Kidney capillary endothelial cell (primary cell): Measurements from ENCODE around the gene FCHSD2.
"Not testable (repeated sequence)": the region's sequence is repeated elsewhere in the genome, so short reads cannot be mapped to it uniquely, and the experiment has no call there.

ENCODE experiments used
- DNase-seq: peaks from one replicate; pipeline ENCODE4 v3.0.0-alpha.2; 2018; ENCODE audit warnings: low spot score

The FCHSD2 gene

DNA sequence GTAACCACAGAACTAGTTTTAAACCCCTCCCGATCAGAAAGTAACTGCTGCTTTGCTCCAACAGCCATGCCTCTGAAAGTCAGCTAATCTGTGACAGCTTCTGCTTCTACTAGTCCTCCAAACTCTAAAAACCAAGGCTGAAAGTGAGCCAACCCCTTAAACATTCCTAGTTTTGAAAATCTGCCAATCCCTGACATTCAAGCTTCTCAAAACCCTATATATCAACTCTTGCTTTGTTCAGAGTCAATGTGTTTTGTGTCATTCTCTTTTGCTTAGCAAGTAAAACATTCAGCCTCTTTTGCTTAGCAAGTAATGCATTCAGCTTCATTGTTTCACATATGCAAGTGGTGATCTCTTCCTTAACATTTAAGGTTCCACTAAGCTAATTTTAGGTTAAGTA, 271.0 kb downstream of the FCHSD2 start:
- DNase-seq = no peak

DNA sequence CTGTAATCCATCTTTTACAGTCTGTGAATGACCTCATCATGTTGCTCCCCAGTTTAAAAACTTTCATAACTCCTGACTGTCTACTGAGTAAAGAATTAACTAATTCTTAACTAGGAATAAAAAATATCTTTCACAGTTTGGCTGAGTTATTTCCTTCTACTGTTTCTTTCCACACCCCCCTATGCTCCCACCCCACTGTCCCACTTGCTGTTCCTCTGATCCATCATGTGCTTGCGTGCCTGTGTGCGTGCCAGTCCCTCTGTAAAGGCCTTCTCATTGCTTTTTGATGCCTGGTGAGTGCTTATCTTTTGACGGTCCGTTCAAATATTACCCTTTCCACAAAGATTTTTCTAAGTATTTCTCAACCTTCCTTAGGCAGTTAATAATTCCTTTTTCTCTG, 272.3 kb downstream of the FCHSD2 start:
- no peak for DNase-seq

DNA sequence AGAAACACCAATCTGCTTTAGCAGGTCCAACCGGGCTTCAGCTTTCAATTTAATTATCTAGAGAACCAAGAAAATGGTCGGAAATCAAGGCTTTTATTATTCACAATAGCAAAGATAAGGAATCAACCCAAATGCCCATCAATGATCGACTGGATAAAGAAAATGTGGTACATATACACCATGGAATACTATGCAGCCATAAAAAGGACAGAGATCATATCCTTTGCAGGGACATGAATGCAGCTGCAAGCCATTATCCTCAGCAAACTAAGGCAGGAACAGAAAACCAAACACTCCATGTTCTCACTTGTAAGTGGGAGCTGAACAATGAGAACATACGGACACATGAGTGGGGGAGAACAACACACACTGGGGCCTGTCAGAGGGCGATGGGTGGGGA, 274.1 kb downstream of the FCHSD2 start:
- DNase-seq = no peak

DNA sequence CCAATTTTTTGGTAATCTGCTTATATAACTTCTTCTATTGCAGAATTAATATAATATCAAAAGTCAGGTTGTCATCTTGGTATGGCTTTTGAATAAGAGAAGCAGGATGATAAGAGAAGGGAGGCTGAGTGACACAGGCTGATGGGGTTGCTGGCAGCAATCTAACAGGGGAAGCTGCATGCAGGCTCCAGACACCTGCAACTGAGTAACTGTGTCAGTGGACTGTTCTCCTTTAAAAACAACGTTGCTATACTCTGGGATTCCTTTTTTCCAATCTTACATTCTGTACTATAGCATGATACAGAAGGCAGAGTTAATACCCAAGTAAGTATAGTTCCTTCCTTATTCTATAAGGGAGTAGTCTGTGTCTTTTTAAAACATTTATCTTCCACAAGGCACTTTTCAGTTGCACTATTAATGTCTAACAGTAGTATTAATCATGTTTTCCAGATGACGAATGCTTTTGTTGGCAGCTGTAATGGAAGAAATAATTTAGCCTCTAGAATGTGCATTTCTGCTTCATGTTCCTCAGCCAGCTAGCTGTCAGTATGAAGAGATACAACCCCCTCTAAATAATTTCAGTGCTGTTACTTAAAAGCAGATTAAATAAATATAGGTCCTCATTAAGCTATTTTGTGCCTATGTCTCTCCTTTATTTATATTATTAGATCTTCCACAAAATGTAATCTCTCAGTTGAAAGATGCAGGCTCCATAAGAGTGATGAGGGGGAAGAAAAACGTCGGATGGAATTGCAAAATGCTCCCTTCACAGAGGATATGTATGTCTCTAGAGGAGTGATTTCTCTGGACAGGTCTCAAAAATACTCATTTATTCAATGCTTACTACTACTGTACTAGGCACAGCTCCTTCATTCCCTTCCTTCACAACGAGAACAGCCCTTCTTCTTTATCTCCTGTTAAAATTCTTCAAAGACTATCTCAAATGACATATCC, 277.1 kb downstream of the FCHSD2 start:
- DNase-seq = peak; percentile 5

DNA sequence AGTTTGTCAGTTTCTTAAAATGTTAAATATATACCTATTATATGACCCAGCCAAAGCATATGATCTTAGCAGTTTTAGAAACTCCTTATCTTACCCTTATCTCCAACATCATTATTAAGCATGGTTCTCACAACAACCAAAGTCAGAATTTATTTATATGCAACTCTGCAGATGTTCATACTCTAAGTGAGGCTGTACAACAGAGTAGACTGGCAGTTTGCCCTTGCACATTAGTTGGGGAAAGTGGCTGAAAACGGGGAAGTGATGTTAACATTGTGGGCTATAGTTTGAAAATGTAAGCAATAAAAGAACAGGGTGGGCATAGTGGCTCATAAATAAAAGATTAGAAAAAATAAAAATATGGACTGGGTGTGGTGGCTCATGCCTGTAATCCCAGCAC, 278.2 kb downstream of the FCHSD2 start:
- DNase-seq = no peak

DNA sequence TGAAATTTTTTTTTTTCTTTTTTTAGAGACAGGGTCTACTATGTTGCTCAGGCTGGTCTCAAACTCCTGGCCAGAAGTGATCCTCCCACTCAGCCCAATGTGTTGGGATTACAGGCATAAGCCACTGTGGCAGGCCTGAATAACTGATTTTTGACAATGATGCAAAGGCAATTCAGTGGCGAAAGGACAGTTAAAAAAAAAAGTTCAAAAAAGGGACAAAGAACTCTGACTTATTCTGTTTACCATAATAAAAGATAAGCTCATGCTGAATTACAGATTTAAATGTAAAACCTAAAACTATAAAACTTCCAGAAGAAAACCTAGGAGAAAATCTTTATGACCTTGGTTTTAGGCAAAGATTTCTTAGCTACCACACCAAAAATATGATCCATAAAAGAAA, 279.0 kb downstream of the FCHSD2 start:
- no peak for DNase-seq

DNA sequence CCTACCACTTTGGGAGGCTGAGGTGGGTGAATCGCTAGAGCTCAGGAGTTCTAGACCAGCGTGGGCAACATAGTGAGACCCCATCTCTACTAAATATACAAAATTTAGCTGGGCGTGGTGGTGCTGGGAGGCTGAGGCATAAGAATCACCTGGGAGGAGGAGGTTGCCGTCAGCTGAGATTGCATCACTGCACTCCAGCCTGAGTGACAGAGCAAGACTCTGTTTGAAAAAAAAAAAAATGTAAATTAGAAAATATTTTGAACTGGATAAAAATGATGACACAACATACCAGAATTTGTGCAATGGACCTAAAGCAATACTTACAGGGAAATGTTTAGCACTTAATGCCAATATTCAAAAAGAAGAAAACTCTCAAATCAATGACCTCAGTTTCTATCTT, 281.5 kb downstream of the FCHSD2 start:
- no peak for DNase-seq

DNA sequence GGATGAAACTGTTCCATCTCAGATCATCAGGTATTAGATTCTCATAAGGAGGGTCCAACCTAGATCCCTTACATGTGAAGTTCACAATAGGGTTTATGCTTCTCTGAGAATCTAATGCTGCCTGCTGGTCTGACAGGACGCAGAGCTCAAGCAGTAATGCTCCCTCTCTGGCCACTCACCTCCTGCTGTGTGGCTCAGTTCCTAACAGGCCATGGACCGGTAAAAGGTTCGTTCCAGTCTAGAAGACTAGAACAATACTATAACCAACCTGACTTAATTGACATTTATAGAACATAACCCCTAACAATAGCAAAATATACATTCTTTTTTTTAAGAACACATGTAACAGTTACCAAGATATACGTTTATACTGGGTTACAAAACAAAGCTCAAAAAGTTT, 282.1 kb downstream of the FCHSD2 start:
- DNase-seq = no peak

DNA sequence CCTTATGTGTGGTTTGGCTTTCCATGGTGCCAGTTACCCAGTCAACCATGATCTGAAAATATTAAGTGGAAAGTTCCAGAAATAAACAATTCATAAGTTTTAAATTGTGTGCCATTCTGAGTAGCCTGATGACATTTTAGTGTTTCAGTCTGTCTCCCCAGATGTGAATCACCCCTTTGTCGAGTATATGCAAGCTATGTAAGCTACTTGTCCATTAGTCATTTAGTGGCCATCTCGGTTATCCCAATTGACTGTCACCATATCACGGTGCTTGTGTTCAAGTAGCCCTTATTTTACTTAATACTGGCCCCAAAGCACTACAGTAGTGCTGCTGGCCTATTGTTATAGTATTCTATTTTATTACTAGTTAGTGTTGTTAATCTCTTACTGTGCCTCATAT, 283.0 kb downstream of the FCHSD2 start:
- no peak for DNase-seq

DNA sequence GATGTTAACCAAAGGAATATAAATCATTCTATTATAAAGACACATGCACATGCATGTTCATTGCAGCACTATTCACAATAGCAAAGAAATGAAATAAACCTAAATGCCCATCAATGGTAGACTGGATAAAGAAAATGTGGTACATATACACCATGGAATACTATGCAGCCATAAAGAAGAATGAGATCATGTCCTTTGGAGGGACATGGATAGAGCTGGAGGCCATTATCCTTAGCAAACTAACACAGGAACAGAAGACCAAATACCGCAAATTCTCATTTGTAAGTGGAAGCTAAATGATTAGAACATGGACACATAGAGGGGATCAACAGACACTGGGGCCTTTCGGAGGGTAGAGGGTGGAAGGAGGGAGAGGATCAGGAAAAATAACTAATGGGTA, 283.9 kb downstream of the FCHSD2 start:
- not testable (repeated sequence) for DNase-seq

DNA sequence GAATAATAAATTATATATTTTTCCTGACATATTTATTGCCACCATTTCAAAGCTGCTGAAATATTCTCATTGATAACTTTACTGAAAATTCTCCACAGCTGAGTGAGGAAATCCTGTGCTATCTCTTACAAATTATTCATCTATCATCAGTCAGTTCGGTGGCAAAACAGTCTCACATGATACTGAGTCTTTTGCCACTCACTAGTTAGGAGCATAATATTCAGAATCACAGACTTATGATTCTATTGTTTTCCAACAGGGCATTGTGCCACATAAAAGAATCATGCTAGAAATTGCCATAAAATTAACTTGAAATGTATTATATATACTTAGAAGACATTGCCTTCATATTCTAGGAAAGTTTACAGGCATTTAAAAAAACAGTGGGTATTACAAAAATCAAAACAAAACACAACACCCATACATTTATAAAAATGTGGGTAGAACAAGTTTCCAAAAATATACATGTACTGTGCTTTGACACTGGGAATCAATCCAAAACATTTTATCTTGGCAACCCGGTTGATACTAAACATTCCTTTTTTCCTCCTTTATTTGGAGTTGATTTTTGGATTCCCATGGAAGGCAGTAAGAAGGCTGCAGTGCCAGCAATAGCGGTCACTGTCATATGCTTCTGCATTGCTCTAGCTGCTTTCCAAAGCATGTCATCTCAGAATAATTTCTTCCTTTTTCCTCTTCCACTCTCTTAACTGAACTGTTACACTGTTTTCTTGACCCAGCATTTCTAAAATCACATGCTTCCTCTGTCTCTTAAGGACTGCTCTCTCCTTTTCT, 285.4 kb downstream of the FCHSD2 start:
- no peak for DNase-seq

DNA sequence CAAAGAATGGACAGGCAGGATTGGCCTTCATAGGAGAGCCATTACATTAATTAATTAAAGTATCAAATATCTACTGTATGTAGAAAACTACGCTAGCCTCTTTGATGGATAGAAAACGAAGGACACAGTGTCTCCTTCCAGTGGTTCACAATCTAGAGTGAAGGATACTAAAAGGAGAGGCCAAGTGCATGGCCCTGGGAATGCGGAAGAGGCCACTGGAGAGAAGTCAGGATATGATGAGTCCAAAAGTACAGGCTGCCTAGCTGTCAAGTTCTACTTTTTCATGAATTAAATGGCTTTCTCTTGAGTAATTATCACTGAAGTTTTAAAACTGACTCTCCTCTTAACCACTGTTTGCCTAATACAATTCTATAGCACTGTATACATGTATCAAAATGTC, 286.1 kb downstream of the FCHSD2 start:
- DNase-seq = peak; percentile 32

DNA sequence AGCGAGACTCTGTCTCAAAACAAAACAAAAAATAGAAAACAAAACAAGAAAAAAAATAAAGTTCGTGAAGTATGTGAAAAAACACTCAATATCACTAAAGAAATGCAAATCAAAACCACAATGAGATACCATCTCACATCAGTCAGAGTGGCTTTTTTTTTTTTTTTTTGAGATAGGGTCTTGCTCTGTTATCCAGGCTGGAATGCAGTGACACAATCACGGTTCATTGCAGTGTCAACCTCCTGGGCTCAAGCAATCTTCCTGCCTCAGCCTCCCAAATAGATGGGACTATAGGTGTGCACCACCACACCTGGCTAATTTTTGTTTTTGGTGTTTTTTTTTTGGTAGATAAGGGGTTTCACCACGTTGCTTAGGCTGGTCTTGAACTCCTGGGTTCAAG, 290.4 kb downstream of the FCHSD2 start:
- DNase-seq = no peak

DNA sequence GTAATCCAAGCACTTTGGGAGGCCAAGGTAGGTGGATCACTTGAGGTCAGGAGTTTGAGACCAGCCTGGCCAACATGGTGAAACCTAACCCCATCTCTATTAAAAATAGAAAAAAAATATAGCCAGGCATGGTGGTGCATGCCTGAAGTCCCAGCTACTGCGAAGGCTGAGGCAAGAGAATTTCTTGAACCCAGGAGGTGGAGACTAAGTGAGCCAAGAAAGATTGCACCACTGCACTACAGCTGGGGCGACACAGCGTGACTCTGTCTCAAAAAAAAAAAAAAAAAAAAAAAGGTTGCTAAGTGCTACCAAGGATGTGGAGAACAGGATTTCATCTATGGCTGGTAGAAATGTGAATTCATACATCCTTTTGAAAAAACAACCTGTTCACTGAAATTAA, 291.3 kb downstream of the FCHSD2 start:
- DNase-seq = no peak

DNA sequence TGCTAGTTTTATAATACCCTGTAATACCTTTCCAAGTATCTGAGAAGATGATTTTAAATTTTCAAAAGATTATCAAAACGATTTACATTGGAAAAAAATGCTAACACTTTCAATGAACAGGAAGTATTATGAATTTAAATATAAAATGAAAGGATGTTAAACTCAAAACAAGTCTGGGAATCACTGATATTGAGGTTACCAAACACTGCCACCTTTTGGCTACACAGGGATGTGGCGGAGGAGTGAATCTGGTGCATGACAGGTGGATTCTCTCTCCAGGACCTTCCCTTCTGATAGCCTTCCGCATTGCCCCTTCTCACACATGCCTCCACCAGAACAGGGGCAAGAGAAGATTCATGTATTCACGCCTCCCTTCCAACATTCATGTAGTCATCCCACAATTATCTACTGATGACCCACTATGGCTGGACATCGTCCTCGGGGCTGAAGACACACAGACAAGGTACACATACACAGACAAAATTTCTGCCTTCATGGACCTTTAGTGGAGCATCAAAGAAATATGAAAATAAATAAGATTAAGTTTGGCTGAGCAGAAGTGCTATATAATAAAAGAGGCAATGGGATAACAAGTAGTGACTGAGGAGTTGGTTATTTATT, 293.2 kb downstream of the FCHSD2 start:
- DNase-seq = peak; percentile 37

DNA sequence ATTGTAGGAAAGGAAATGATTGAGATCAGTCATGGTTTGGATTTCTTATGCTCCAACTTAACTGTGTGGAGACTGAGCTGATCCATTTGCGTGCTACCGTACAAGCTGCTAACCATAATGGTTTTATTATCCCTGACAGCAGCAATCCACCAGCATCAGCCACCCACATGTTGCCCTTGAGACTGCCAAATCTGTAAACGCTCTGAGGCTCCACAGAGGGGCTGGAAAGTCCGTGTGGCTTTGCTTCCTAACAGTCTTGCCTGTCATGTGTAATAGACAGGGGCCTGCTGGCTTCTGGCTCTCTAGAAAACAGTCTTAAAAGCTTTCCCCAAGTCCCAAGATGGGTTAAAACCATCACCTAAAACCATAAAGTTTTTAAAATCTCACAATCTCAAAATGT, 297.8 kb downstream of the FCHSD2 start:
- DNase-seq = no peak

DNA sequence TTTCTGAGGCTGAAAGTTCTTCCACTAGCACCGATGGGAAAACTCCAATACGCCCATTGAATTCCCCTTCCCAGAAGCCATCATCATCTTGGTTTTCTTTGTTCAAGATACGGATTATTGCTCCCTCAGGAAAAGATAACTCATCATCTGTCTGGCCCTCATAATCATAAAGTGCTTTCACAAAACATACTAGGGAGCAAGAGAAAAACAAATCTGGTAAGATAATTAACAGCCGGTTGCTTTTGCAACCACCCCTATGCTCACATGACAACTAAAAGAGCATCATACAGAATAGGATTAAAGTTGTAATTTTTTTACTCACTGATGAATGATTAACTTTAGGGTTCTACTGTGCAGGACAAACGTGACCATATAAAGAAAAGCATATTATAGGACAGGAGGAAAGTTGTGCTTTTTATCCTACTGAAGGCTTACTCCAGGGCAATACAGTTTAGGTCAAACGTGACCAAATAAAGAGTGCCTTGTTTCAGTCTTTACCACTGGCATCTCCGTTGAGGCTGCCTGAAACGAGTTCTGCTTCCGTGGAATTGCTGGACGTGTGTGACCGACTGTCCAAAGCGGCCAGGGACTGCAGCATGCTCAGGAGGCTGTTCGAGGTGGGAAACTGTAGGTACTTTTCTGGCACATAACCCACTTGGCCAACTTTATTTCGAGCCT, 299.3 kb downstream of the FCHSD2 start:
- no peak for DNase-seq

DNA sequence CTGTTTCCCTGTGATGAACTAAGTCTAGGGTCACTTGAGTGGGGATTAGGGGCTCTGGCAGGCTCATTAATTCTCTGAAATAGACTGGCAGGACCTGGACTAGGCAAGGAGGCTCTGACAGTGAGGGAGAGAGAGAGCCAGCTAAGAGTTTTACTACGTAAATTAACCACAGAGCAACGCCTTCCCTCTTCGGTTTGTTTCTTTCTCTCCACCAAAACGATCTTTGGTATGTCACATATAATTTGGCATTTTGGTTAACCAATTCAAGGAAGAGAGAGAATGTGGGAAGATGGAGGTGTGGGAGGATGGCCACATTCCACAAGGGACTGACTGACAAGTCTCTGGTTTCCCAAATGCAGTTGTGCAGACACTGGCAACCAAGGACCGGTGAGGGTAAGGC, 300.0 kb downstream of the FCHSD2 start:
- no peak for DNase-seq

DNA sequence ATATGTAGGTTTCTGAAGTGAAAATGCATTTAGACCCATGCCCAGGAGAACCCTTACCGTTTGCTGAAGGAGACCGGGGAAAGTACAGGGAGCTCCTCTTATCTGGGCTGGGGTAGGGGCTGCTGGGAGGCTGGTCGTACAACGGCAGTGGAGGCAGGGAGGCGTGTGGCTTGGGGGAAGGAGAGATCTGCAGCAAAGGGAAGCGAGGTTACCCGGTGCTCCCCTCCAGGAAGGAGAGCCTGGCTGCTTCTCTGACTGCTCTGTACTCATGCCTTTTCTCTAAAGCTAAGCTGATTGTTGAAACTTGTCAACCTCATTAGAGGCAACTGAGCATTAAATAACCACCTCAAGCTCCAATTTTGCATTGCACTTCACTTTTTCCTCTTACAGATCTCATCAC, 300.7 kb downstream of the FCHSD2 start:
- no peak for DNase-seq

DNA sequence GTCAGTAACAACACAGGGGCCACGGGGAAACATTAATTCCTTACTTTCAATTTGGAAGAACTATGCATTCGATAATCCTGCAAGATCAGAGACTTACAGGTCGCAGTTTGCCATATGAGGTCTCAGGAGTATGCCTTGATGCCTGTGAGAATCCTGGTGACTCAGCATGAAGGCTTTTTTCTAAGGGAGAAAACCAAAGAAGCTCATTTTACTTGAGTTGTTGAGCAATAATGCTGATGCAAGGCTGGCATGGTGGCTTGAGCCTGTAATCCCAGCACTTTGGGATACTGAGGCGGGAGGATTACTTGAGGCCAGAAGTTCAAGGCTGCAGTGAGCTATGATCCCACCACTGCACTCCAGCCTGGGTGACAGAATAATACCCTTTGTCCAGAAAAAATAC, 301.3 kb downstream of the FCHSD2 start:
- DNase-seq = no peak

DNA sequence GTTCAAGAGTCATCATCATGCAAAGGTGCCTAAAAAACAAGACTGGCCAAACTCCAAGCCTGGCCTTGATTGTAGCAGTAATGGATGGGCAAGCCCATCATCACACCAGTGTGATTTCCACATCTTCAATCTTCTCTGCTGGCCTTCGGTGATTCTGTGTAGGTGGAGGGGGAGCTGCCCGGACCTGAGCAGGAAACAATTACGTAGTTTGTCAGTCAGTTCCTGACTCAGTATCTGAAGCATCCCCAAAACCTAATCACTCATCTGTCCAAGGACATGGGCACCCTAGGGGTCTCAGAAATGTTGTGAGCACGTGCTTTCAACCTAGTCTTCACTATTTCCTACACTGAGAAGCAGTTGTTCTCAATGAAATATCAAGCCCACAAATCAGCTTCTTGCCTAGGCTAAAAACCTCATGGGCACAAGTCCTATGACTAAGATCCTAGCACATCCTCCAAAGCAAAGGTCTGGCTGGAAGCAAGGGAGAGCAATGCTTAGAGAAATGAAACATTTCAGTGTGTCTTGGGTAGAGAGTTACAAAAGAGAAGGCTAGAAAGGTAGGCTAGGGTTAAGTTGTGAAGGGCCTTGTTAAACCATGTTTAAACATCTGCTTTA, 303.3 kb downstream of the FCHSD2 start:
- no peak for DNase-seq

DNA sequence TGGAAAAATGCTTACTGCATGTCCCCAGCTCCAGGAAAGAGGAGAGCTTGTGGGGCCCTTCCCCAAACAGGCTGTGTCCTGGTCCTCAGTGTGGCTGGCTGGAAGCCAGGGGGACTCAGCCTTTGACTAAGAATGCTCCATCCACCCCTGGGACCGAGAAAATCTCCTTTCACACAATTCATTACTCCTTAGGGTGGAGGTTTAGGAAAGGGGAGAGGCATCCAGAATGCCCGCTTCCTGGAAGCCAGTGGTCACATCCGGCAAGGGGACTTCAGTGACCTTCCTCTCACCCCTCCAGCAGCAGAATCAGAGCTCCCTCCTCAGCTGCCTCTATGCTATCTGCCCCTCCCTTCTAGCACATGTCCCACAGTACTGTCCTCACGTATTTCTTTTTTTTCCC, 306.0 kb downstream of the FCHSD2 start:
- DNase-seq = peak; percentile 78
